ENCODE results near the gene POLE3. TPM values are rescaled to one million over a fixed set of nuclear protein-coding genes. Genes with fewer than 3 reads are reported as not detected.
"Not testable (repeated sequence)": the region's sequence is repeated elsewhere in the genome, so short reads cannot be mapped to it uniquely, and the experiment has no call there.

POLE3 gene
- total RNA-seq, 1 donor from 2014 or later: 31.0 TPM

DNA sequence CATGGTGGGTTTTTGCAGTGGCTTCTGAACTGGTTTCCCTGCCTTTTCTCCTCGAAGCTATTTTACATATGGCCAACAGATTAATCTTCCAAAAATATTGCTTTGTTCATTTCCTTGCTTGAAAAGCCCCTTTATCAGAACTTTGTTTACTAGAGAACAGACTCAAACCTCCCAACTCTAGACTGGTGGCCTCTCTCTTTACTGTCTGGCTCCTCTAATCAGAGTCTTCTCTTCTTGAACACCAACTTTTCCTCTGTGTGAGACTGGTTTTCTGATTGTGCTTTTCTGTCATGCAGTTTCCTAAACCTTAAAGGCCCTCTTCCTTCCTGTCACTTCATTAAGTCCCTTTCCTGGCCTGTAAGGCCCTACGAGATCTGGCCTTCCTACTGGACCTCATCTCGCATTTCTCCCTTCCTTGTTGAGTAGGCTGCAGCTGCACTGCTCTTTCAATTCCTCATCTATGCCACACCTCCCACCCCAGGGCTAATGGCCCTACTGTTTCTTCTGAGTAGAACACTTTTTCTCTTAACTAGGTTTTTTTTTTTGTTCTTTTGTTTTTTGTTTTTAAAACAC lies 5.8 kb upstream of the POLE3 start:
- DNase-seq (no peak), ATAC-seq (peak; percentile 77)
- intact Hi-C loops (cut with DNase I): no loop called here
- Histone ChIP-seq H3K27ac (peak overlapping the region; percentile 19), H3K27me3 (no peaks in the 10 kb centered on the region), H3K36me3 (no peaks in the 10 kb centered on the region), H3K9me3 (no peaks in the 10 kb centered on the region), H3K4me3 (no peak overlapping the region), H3K4me1 (no peaks in the 10 kb centered on the region)
- TF ChIP-seq, protein P1, sequence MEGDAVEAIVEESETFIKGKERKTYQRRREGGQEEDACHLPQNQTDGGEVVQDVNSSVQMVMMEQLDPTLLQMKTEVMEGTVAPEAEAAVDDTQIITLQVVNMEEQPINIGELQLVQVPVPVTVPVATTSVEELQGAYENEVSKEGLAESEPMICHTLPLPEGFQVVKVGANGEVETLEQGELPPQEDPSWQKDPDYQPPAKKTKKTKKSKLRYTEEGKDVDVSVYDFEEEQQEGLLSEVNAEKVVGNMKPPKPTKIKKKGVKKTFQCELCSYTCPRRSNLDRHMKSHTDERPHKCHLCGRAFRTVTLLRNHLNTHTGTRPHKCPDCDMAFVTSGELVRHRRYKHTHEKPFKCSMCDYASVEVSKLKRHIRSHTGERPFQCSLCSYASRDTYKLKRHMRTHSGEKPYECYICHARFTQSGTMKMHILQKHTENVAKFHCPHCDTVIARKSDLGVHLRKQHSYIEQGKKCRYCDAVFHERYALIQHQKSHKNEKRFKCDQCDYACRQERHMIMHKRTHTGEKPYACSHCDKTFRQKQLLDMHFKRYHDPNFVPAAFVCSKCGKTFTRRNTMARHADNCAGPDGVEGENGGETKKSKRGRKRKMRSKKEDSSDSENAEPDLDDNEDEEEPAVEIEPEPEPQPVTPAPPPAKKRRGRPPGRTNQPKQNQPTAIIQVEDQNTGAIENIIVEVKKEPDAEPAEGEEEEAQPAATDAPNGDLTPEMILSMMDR (IDR thresholded peaks at IDR 0.05): no peak

GRCh38 chr9:113409883-113410206 lies 630 bp downstream of the POLE3 start:
- ATAC-seq: peak; percentile 5
- Histone ChIP-seq H3K4me1 (peaks cover 14% of the 10 kb centered on the region), H3K36me3 (peaks cover 20% of the 10 kb centered on the region), H3K4me3 (peak overlapping the region; percentile 93), H3K9me3 (no peaks in the 10 kb centered on the region), H3K27me3 (no peaks in the 10 kb centered on the region), H3K27ac (peak overlapping the region; percentile 93)
- TF ChIP-seq, protein P1 (IDR thresholded peaks at IDR 0.05): no peak
- no peak for DNase-seq
- intact Hi-C loops (cut with DNase I): no loop called here

DNA sequence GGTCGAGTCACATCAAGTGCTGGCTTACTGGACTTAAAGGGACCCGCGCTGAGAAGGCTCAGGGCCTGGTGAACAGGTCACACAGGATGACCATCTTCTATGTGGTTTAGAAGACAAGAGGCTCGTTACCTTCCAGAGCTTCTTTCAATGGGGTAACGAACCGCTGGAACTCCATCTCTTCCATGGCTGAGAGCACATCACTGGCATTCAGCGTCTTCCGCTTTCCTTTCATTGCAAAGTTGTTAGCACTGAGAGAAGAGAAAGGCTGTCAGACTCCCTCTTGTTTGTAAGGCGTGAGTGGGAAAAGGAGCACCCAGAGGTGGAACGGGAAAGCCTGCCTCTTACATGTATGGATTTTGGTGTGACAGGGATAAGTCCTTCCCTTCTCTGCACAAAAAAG lies 994 bp downstream of the POLE3 start:
- Histone ChIP-seq H3K4me3 (peak overlapping the region; percentile 93), H3K27me3 (no peaks in the 10 kb centered on the region), H3K36me3 (peaks cover 20% of the 10 kb centered on the region), H3K27ac (peak overlapping the region; percentile 93), H3K9me3 (no peaks in the 10 kb centered on the region), H3K4me1 (peaks cover 14% of the 10 kb centered on the region)
- DNase-seq (no peak), ATAC-seq (no peak)
- intact Hi-C loops (cut with DNase I): no loop called here
- TF ChIP-seq, protein P1 (IDR thresholded peaks at IDR 0.05): no peak

- DNase-seq; intact Hi-C loops (cut with DNase I): not testable (repeated sequence)
Measured at GRCh38 chr9:113406873-113407511, 3.5 kb downstream of the POLE3 start.

GRCh38 chr9:113406353-113406752 lies 4.1 kb downstream of the POLE3 start:
- H3K4me3 ChIP-seq; H3K27me3 ChIP-seq; H3K9me3 ChIP-seq; H3K27ac ChIP-seq; DNase-seq; intact Hi-C loops (cut with DNase I); ATAC-seq: not testable (repeated sequence)
- peaks cover 19% of the 10 kb centered on the region for H3K4me1 ChIP-seq
- peaks cover 20% of the 10 kb centered on the region for H3K36me3 ChIP-seq

More at GRCh38 chr9:113406873-113407511, 3.5 kb downstream of the POLE3 start:
- H3K4me3 ChIP-seq, H3K27me3 ChIP-seq, H3K9me3 ChIP-seq: not testable (repeated sequence)
- peaks cover 20% of the 10 kb centered on the region for H3K36me3 ChIP-seq
- peaks cover 14% of the 10 kb centered on the region for H3K4me1 ChIP-seq
- TF ChIP-seq, protein P1 (IDR thresholded peaks at IDR 0.05): peak; percentile 65
- ATAC-seq: peak; percentile 30
- H3K27ac ChIP-seq: peak overlapping the region; percentile 39

DNA sequence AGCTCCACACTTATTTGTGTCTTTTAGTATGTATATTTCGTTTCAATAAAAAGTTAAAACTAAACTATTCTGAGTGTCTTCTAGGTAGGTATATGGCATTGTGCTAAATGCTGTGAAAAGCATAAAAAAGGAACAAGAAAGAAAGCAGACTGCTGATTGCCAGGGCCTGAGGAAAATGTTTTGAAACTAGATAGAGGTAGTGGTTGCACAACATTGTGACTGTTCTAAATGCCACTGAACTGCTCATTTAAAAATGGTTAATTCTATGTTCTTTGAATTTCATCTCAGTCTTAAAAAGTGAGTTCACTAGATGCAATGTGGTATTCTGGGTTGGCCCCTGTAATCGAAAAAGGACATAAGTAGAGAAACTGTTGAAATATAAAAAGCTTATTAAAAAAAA lies 6.8 kb downstream of the POLE3 start:
- no peaks in the 10 kb centered on the region for H3K27me3 ChIP-seq
- DNase-seq (no peak), ATAC-seq (no peak)
- H3K4me3 ChIP-seq: no peak overlapping the region
- TF ChIP-seq, protein P1 (IDR thresholded peaks at IDR 0.05): no peak
- H3K9me3 ChIP-seq: no peaks in the 10 kb centered on the region
- H3K4me1 ChIP-seq: peaks cover 19% of the 10 kb centered on the region
- peaks cover 15% of the 10 kb centered on the region for H3K36me3 ChIP-seq
- no peak overlapping the region for H3K27ac ChIP-seq
- intact Hi-C loops (cut with DNase I): no loop called here
